ENCODE results near the gene PIK3AP1. TPM values are rescaled to one million over a fixed set of nuclear protein-coding genes. Genes with fewer than 3 reads are reported as not detected.

PIK3AP1 gene
- total and polyA plus RNA-seq, 10 of the 15 experiments (the other 5 are each of a cell fraction or from before 2014, with no cell fraction given), result 26.2 to 306 (median 119) TPM

GRCh38 chr10:96665306-96665705, 55.0 kb downstream of the PIK3AP1 start:
- ChIA-PET CTCF (no interaction called here), POLR2A (interaction anchor here (2.2 kb wide), 1 partner anchor 9 kb away, joined by 14 read pairs; no protein-coding TSS in a partner anchor), RAD21 (ENCODE audit: unreplicated experiment) (no interaction called here), SMC1A (ENCODE audit: uncharacterized antibody, unreplicated experiment) (interaction anchor here (1.3 to 2.3 kb wide), 2 partner anchors 9 to 27 kb away, joined by 3 to 13 read pairs; no protein-coding TSS in a partner anchor)
- Histone ChIP-seq H3K4me3 (no peak overlapping the region; the same call in 1 of the 2 replicates), H3K36me3 (ENCODE audit: control insufficient read depth in 2 of 2, insufficient read depth in 2 of 2, low read length in 1 of 2) (peaks cover 4 to 15% of the 10 kb centered on the region in 2 experiments; a peak in 3 of 4 replicates), H3K4me1 (ENCODE audit: control insufficient read depth, insufficient read depth, low read length) (peaks cover 36% of the 10 kb centered on the region), H3K9me3 (replicated peaks; ENCODE audit: control insufficient read depth, insufficient read depth, low read length) (no peaks in the 10 kb centered on the region; the same call in 2 of the 3 replicates), H3K27ac (ENCODE audit: control insufficient read depth, insufficient read depth) (no peak overlapping the region), H3K27me3 (replicated peaks in 1 of 2; ENCODE audit: control insufficient read depth in 2 of 2, insufficient read depth in 2 of 2, low read length in 1 of 2) (no peaks in the 10 kb centered on the region), H2AFZ (ENCODE audit: control insufficient read depth, low read depth, low read length) (no peak overlapping the region), H3K4me2 (ENCODE audit: control insufficient read depth, insufficient read depth) (no peak overlapping the region), H3K9ac (ENCODE audit: control insufficient read depth, insufficient read depth, low read length) (no peak overlapping the region), H3K79me2 (ENCODE audit: control insufficient read depth, insufficient read depth, low read length) (peaks cover 50% of the 10 kb centered on the region), H4K20me1 (ENCODE audit: control insufficient read depth, insufficient read depth) (peaks cover 3% of the 10 kb centered on the region; the same call in 1 of the 2 replicates)
- DNase-seq (ENCODE audit: low read depth, low spot score) (no peak), FAIRE-seq (no peak), ATAC-seq (no peak)
- 82% methylated on average over 6 of the region's 6 CpGs for WGBS (ENCODE audit: insufficient coverage, insufficient replicate concordance, low lambda C conversion rate, missing lambda C conversion rate)
- no TSS peak for BruUV-seq (replicated peaks)
- in situ Hi-C loops (cut with MboI), result no loop called here
- intact Hi-C loops (cut with micrococcal nuclease; ENCODE audit: unreplicated experiment), result no loop called here
- TF ChIP-seq NFXL1 (IDR thresholded peaks at IDR 0.05; ENCODE audit: borderline replicate concordance) (no peak), GATAD2B (conservative IDR thresholded peaks at IDR 0.05; ENCODE audit: low read depth) (no peak), HSF1 (IDR thresholded peaks at IDR 0.05; ENCODE audit: low read depth, low read length) (no peak), MYB (IDR thresholded peaks at IDR 0.05; ENCODE audit: borderline replicate concordance, low read depth, low read length) (no peak), BACH1 (IDR thresholded peaks at IDR 0.05; ENCODE audit: borderline replicate concordance) (no peak), POLR2AphosphoS2 (IDR thresholded peaks at IDR 0.05; ENCODE audit: low read depth, low read length) (no peak), CEBPZ (IDR thresholded peaks at IDR 0.05; ENCODE audit: low read depth, low read length) (no peak), BRCA1 (IDR thresholded peaks at IDR 0.05; ENCODE audit: low read depth, low read length) (no peak), BCLAF1 (IDR thresholded peaks at IDR 0.05) (no peak), SP1 (IDR thresholded peaks at IDR 0.05; ENCODE audit: low read depth, low read length) (no peak), RFX5 (IDR thresholded peaks at IDR 0.05; ENCODE audit: low read depth, low read length) (no peak), ZBTB11 (CRISPR knock-in tag; IDR thresholded peaks at IDR 0.05) (no peak), ATF7 (IDR thresholded peaks at IDR 0.05; ENCODE audit: low read depth) (no peak), IKZF1 (conservative IDR thresholded peaks at IDR 0.05) (no peak)

All from GM12878 (cell line).